ENCODE measurements around the gene KCNC3.
A peak's percentile ranks its signal among the peaks of the same experiment; 100 is the strongest.

KCNC3 gene

DNA sequence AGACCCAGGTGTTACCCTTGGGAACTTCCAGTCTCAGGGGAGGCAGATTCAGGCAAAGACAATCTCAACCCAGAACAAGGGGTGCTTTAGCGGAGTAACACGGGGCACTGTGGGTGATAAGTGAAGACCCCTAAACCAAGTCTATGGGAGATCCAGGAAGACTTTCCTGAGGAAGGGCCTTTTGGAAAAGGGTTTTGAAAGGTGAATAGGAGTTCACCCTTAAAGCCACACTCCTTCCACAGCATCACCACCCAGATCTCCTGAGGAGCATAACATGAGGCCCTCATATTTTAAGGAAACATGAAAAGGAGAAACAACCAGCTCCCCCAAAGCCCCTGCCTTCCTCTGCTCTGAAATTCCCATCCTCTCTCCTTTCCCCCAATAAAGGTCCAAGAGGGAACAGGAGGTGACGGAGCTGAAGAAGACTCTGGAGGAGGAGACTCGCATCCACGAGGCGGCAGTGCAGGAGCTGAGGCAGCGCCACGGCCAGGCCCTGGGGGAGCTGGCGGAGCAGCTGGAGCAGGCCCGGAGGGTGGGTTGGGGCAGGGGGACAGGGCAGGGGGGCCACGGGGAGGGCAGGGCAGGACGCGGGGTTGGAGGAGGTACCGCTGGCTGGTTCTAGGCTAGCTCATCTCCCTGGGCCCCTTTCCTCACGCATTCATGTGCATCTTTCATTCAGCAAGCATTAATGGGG is 52.7 kb downstream of the KCNC3 start:
- CTCF ChIA-PET: interaction anchor here (1.3 kb wide), 1 partner anchor 18 kb away, joined by 6 read pairs; no protein-coding TSS in a partner anchor
- Histone ChIP-seq H3K4me3 (ENCODE audit: low read depth, low read length) (no peak overlapping the region), H3K9me3 (ENCODE audit: control insufficient read depth, insufficient read depth, low read depth, low read length) (no peaks in the 10 kb centered on the region), H3K4me1 (ENCODE audit: control insufficient read depth, insufficient read depth, low read length) (no peaks in the 10 kb centered on the region), H3K27ac (ENCODE audit: extremely low read depth, low read depth, low read length) (no peak overlapping the region), H3K36me3 (ENCODE audit: control insufficient read depth in 2 of 2, insufficient read depth in 1 of 2, low read length in 2 of 2) (peaks cover 0 to 13% of the 10 kb centered on the region in 2 experiments; a peak in 2 of 3 replicates)
- POLR2A ChIA-PET: no interaction called here
- no peak for TF ChIP-seq ZNF24 (tag by site-specific recombination; IDR thresholded peaks at IDR 0.05)
- TF ChIP-seq REPIN1 (tag by site-specific recombination; IDR thresholded peaks at IDR 0.05; ENCODE audit: low read depth): no peak
- no peak for TF ChIP-seq ZNF585B (tag by site-specific recombination; IDR thresholded peaks at IDR 0.05)
- TF ChIP-seq GLI4 (tag by site-specific recombination; IDR thresholded peaks at IDR 0.05): no peak
- peak; percentile 74 for TF ChIP-seq ZFP3 (tag by site-specific recombination; IDR thresholded peaks at IDR 0.05; ENCODE audit: low read depth)
- TF ChIP-seq ZNF610 (tag by site-specific recombination; IDR thresholded peaks at IDR 0.05; ENCODE audit: borderline replicate concordance): no peak

DNA sequence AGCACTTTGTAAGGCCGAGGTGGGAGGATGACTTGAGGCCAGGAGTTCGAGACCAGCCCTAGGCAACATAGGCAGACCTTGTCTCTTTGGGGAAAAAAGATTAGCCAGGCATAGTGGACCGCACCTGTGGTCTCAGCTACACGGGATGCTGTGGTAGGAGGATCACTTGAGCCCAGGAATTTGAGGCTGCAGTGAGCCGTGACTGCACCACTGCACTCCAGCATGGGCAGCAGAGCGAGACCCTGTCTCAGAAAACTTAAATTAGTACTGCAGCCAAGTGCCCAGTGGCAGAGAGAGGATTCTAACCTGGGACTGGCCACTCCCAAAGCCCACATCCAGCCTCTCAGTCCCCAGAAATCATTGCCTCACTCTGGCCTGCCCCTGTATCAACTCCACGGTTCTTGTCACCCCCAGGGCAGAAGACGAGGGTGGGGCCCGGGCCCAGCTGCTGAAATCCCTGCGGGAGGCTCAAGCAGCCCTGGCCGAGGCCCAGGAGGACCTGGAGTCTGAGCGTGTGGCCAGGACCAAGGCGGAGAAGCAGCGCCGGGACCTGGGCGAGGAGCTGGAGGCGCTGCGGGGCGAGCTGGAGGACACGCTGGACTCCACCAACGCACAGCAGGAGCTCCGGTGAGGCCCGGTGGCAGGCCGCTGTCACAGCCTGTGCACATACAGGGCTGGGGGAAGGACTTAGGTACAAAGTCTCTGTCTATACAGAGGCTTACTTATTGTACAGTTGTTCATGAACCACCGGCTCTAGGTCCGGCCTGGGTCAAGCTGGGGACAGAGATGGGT is 53.4 kb downstream of the KCNC3 start:
- Histone ChIP-seq H3K4me1 (ENCODE audit: control insufficient read depth, insufficient read depth, low read length) (no peaks in the 10 kb centered on the region), H3K9me3 (ENCODE audit: control insufficient read depth, insufficient read depth, low read depth, low read length) (no peaks in the 10 kb centered on the region), H3K27ac (ENCODE audit: extremely low read depth, low read depth, low read length) (no peak overlapping the region), H3K36me3 (ENCODE audit: control insufficient read depth in 2 of 2, insufficient read depth in 1 of 2, low read length in 2 of 2) (peaks cover 0 to 10% of the 10 kb centered on the region in 2 experiments; a peak in 2 of 3 replicates), H3K4me3 (ENCODE audit: low read depth, low read length) (no peak overlapping the region)
- TF ChIP-seq, protein P1, sequence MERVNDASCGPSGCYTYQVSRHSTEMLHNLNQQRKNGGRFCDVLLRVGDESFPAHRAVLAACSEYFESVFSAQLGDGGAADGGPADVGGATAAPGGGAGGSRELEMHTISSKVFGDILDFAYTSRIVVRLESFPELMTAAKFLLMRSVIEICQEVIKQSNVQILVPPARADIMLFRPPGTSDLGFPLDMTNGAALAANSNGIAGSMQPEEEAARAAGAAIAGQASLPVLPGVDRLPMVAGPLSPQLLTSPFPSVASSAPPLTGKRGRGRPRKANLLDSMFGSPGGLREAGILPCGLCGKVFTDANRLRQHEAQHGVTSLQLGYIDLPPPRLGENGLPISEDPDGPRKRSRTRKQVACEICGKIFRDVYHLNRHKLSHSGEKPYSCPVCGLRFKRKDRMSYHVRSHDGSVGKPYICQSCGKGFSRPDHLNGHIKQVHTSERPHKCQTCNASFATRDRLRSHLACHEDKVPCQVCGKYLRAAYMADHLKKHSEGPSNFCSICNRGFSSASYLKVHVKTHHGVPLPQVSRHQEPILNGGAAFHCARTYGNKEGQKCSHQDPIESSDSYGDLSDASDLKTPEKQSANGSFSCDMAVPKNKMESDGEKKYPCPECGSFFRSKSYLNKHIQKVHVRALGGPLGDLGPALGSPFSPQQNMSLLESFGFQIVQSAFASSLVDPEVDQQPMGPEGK (tag by site-specific recombination; IDR thresholded peaks at IDR 0.05): no peak
- TF ChIP-seq, protein P2, sequence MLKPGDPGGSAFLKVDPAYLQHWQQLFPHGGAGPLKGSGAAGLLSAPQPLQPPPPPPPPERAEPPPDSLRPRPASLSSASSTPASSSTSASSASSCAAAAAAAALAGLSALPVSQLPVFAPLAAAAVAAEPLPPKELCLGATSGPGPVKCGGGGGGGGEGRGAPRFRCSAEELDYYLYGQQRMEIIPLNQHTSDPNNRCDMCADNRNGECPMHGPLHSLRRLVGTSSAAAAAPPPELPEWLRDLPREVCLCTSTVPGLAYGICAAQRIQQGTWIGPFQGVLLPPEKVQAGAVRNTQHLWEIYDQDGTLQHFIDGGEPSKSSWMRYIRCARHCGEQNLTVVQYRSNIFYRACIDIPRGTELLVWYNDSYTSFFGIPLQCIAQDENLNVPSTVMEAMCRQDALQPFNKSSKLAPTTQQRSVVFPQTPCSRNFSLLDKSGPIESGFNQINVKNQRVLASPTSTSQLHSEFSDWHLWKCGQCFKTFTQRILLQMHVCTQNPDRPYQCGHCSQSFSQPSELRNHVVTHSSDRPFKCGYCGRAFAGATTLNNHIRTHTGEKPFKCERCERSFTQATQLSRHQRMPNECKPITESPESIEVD (tag by site-specific recombination; IDR thresholded peaks at IDR 0.05): no peak
- TF ChIP-seq, protein P3, sequence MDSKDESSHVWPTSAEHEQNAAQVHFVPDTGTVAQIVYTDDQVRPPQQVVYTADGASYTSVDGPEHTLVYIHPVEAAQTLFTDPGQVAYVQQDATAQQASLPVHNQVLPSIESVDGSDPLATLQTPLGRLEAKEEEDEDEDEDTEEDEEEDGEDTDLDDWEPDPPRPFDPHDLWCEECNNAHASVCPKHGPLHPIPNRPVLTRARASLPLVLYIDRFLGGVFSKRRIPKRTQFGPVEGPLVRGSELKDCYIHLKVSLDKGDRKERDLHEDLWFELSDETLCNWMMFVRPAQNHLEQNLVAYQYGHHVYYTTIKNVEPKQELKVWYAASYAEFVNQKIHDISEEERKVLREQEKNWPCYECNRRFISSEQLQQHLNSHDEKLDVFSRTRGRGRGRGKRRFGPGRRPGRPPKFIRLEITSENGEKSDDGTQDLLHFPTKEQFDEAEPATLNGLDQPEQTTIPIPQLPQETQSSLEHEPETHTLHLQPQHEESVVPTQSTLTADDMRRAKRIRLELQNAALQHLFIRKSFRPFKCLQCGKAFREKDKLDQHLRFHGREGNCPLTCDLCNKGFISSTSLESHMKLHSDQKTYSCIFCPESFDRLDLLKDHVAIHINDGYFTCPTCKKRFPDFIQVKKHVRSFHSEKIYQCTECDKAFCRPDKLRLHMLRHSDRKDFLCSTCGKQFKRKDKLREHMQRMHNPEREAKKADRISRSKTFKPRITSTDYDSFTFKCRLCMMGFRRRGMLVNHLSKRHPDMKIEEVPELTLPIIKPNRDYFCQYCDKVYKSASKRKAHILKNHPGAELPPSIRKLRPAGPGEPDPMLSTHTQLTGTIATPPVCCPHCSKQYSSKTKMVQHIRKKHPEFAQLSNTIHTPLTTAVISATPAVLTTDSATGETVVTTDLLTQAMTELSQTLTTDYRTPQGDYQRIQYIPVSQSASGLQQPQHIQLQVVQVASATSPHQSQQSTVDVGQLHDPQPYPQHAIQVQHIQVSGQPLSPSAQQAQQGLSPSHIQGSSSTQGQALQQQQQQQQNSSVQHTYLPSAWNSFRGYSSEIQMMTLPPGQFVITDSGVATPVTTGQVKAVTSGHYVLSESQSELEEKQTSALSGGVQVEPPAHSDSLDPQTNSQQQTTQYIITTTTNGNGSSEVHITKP (tag by site-specific recombination; IDR thresholded peaks at IDR 0.05): no peak
- TF ChIP-seq ZNF354C (tag by site-specific recombination; IDR thresholded peaks at IDR 0.05; ENCODE audit: borderline replicate concordance, low read depth) (no peak), ZNF571 (tag by site-specific recombination; IDR thresholded peaks at IDR 0.05) (no peak), ZNF416 (tag by site-specific recombination; IDR thresholded peaks at IDR 0.05) (no peak), ZNF174 (tag by site-specific recombination; IDR thresholded peaks at IDR 0.05) (no peak), ZNF239 (tag by site-specific recombination; IDR thresholded peaks at IDR 0.05) (no peak), ZNF37A (tag by site-specific recombination; IDR thresholded peaks at IDR 0.05) (no peak), SP3 (tag by site-specific recombination; IDR thresholded peaks at IDR 0.05) (no peak), ZNF747 (tag by site-specific recombination; IDR thresholded peaks at IDR 0.05) (no peak), ZNF510 (tag by site-specific recombination; IDR thresholded peaks at IDR 0.05; ENCODE audit: insufficient replicate concordance) (no peak), ZNF701 (tag by site-specific recombination; IDR thresholded peaks at IDR 0.05) (no peak), ZNF501 (tag by site-specific recombination; IDR thresholded peaks at IDR 0.05) (no peak), ZNF558 (tag by site-specific recombination; IDR thresholded peaks at IDR 0.05) (no peak)
- TF ChIP-seq, protein P4, sequence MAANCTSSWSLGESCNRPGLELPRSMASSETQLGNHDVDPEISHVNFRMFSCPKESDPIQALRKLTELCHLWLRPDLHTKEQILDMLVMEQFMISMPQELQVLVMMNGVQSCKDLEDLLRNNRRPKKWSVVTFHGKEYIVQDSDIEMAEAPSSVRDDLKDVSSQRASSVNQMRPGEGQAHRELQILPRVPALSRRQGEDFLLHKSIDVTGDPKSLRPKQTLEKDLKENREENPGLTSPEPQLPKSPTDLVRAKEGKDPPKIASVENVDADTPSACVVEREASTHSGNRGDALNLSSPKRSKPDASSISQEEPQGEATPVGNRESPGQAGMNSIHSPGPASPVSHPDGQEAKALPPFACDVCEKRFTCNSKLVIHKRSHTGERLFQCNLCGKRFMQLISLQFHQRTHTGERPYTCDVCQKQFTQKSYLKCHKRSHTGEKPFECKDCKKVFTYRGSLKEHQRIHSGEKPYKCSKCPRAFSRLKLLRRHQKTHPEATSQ (tag by site-specific recombination; IDR thresholded peaks at IDR 0.05): no peak
- ChIA-PET POLR2A (no interaction called here), CTCF (interaction anchor here (0.6 kb wide), 1 partner anchor 129 kb away, joined by 3 read pairs; no protein-coding TSS in a partner anchor)

All from HEK293 (cell line).